H9 (cell line): ENCODE measurements around the gene SPAG4. TPM values are rescaled to one million over a fixed set of nuclear protein-coding genes. Genes with fewer than 3 reads are reported as not detected.

ENCODE experiments used
- DNase-seq: peaks from one replicate; pipeline ENCODE4 v3.0.0-alpha.2; 2017
- H2AFZ ChIP-seq: one replicate; pipeline ENCODE4 v1.6.1; 2013; ENCODE audit warnings: mild to moderate bottlenecking, low read length, control low read depth, moderate library complexity
- H2AK5ac ChIP-seq: 2 replicates; pipeline ENCODE4 v1.6.1; 2013; ENCODE audit warnings: low read length, control low read depth, mixed read lengths; ENCODE audit not compliant: insufficient read length
- H2BK120ac ChIP-seq: one replicate; pipeline ENCODE4 v1.6.1; 2013; ENCODE audit warnings: low read depth, mild to moderate bottlenecking, low read length, control low read depth, inconsistent platforms; ENCODE audit not compliant: poor library complexity, severe bottlenecking
- H2BK12ac ChIP-seq: 2 replicates; pipeline ENCODE4 v1.6.1; 2013; ENCODE audit warnings: low read length, control low read depth, mixed read lengths, low read depth; ENCODE audit not compliant: insufficient read length
- H2BK15ac ChIP-seq: 2 replicates; pipeline ENCODE4 v1.6.1; 2013; ENCODE audit warnings: low read depth, low read length, control low read depth
- H2BK20ac ChIP-seq: one replicate; pipeline ENCODE4 v1.6.1; 2013; ENCODE audit warnings: low read depth, mild to moderate bottlenecking, low read length, control low read depth, inconsistent platforms; ENCODE audit not compliant: poor library complexity, severe bottlenecking
- H2BK5ac ChIP-seq: 2 replicates; pipeline ENCODE4 v1.6.1; 2013; ENCODE audit warnings: low read length, control low read depth, mixed read lengths; ENCODE audit not compliant: insufficient read length
- H3K14ac ChIP-seq: 2 replicates; pipeline ENCODE4 v1.6.1; 2013; ENCODE audit warnings: low read length, control low read depth; ENCODE audit not compliant: insufficient read depth
- H3K18ac ChIP-seq: 2 replicates; pipeline ENCODE4 v1.6.1; 2013; ENCODE audit warnings: low read depth, mild to moderate bottlenecking, mixed read lengths, low read length, control low read depth; ENCODE audit not compliant: insufficient read length
- H3K23ac ChIP-seq: 2 replicates; pipeline ENCODE4 v1.6.1; 2013; ENCODE audit warnings: low read length, control low read depth, mixed read lengths, low read depth; ENCODE audit not compliant: insufficient read length
- H3K23me2 ChIP-seq: 2 replicates; pipeline ENCODE4 v1.6.1; 2013; ENCODE audit warnings: low read depth, mild to moderate bottlenecking, mixed read lengths, low read length, control low read depth; ENCODE audit not compliant: insufficient read length, poor library complexity, severe bottlenecking
- H3K27ac ChIP-seq: 2 replicates; pipeline ENCODE4 v1.5.1; 2013; ENCODE audit warnings: low read length, control low read depth, mixed read lengths, low read depth; ENCODE audit not compliant: insufficient read length
- H3K27me3 ChIP-seq: 2 replicates; pipeline ENCODE4 v1.6.1; 2013; ENCODE audit warnings: low read length, control low read depth, inconsistent platforms; ENCODE audit not compliant: insufficient read depth
- H3K4ac ChIP-seq: 2 replicates; pipeline ENCODE4 v1.6.1; 2013; ENCODE audit warnings: low read depth, mild to moderate bottlenecking, control low read depth, inconsistent platforms, low read length, moderate library complexity
- H3K4me1 ChIP-seq: 2 replicates; pipeline ENCODE4 v1.6.1; 2013; ENCODE audit warnings: low read length, control low read depth, inconsistent platforms; ENCODE audit not compliant: insufficient read depth
- H3K4me2 ChIP-seq: 2 replicates; pipeline ENCODE4 v1.6.1; 2013; ENCODE audit warnings: low read length, control low read depth, mixed read lengths; ENCODE audit not compliant: insufficient read length, insufficient read depth
- H3K56ac ChIP-seq: 2 replicates; pipeline ENCODE4 v1.6.1; 2013; ENCODE audit warnings: low read depth, mild to moderate bottlenecking, mixed read lengths, low read length, control low read depth; ENCODE audit not compliant: insufficient read length
- H3K79me1 ChIP-seq: 2 replicates; pipeline ENCODE4 v1.6.1; 2013; ENCODE audit warnings: low read depth, mild to moderate bottlenecking, moderate library complexity, low read length, control low read depth, inconsistent platforms; ENCODE audit not compliant: insufficient read depth, poor library complexity, severe bottlenecking
- H3K79me2 ChIP-seq: 2 replicates; pipeline ENCODE4 v1.6.1; 2013; ENCODE audit warnings: low read length, control low read depth, inconsistent platforms; ENCODE audit not compliant: insufficient read depth
- H3K9ac ChIP-seq: 2 replicates; pipeline ENCODE4 v1.6.1; 2013; ENCODE audit warnings: low read length, control low read depth, mixed read lengths; ENCODE audit not compliant: insufficient read length; ENCODE audit errors: extremely low read depth
- H3K9me3 ChIP-seq: one replicate; pipeline ENCODE4 v1.6.1; 2013; ENCODE audit warnings: low read depth, low read length, inconsistent platforms; ENCODE audit not compliant: control insufficient read depth
- H3T11ph ChIP-seq: one replicate; pipeline ENCODE4 v1.6.1; 2013; ENCODE audit warnings: mild to moderate bottlenecking, low read length, control low read depth, inconsistent platforms
- H4K20me1 ChIP-seq: one replicate; pipeline ENCODE4 v1.6.1; 2013; ENCODE audit not compliant: control insufficient read depth, insufficient read length, insufficient read depth
- H4K5ac ChIP-seq: 2 replicates; pipeline ENCODE4 v1.6.1; 2013; ENCODE audit warnings: low read depth, mild to moderate bottlenecking, mixed read lengths, low read length, control low read depth; ENCODE audit not compliant: insufficient read length
- H4K8ac ChIP-seq: replicated peaks from 2 replicates; pipeline ENCODE4 v1.6.1; 2013; ENCODE audit warnings: low read length, control low read depth, mixed read lengths, low read depth; ENCODE audit not compliant: insufficient read length
- H4K91ac ChIP-seq: 2 replicates; pipeline ENCODE4 v1.6.1; 2013; ENCODE audit warnings: low read depth, mild to moderate bottlenecking, moderate library complexity, mixed read lengths, low read length, control low read depth; ENCODE audit not compliant: insufficient read length
- H3K27ac Mint-ChIP-seq, 3 experiments: 2 replicates in 2 of 3; 3 replicates in 1 of 3; pipeline ENCODE4 v1.8.0; 2020 to 2021; ENCODE audit warnings: mixed read lengths in 3 of 3, mild to moderate bottlenecking in 1 of 3, moderate library complexity in 1 of 3
- H3K27me3 Mint-ChIP-seq: 2 replicates; pipeline ENCODE4 v1.8.0; 2021; ENCODE audit warnings: low read depth, mild to moderate bottlenecking, moderate library complexity, mixed read lengths
- H3K36me3 Mint-ChIP-seq, 3 experiments: 2 replicates in 2 of 3; 3 replicates in 1 of 3; pipeline ENCODE4 v1.8.0; 2020 to 2021; ENCODE audit warnings: low read depth in 3 of 3, mixed read lengths in 3 of 3; ENCODE audit not compliant: insufficient read depth in 1 of 3
- H3K4me1 Mint-ChIP-seq, 2 experiments: 2 replicates each; pipeline ENCODE4 v1.8.0; 2020; ENCODE audit warnings: mixed read lengths in 2 of 2
- H3K4me3 Mint-ChIP-seq, 2 experiments: 2 replicates in 1 of 2; 3 replicates in 1 of 2; pipeline ENCODE4 v1.8.0; 2020 to 2021; ENCODE audit warnings: mild to moderate bottlenecking in 2 of 2, mixed read lengths in 2 of 2, moderate library complexity in 1 of 2
- H3K9me3 Mint-ChIP-seq, 2 experiments: 2 replicates in 1 of 2; 3 replicates in 1 of 2; pipeline ENCODE4 v1.8.0; 2020; ENCODE audit warnings: mild to moderate bottlenecking in 2 of 2, mixed read lengths in 2 of 2, moderate library complexity in 1 of 2
- WGBS: extraction: QIAGEN DNeasy Blood & Tissue Kit; methylation state at CpG from one replicate; pipeline ENCODE4 v1.1.7; 2013; ENCODE audit warnings: missing lambda C conversion rate, low lambda C conversion rate, mixed read lengths; ENCODE audit not compliant: insufficient read length; ENCODE audit errors: extremely low coverage; 5-methylcytosine and 5-hydroxymethylcytosine counted together
- total RNA-seq: library from RNA; stranded (reverse); gene quantifications from 2 replicates; pipeline ENCODE4 v1.2.1, GENCODE V29; 2021
- TF ChIP-seq, protein P1 (sequence below): fragments of 200-600 bp; sonication (generic); conservative IDR thresholded peaks from 3 replicates; pipeline ENCODE4 v1.8.0; 2021; ENCODE audit warnings: antibody characterized with exemption, mild to moderate bottlenecking

Gene SPAG4
- total RNA-seq, 1 experiment from 2014 or later = 4.9 TPM

DNA sequence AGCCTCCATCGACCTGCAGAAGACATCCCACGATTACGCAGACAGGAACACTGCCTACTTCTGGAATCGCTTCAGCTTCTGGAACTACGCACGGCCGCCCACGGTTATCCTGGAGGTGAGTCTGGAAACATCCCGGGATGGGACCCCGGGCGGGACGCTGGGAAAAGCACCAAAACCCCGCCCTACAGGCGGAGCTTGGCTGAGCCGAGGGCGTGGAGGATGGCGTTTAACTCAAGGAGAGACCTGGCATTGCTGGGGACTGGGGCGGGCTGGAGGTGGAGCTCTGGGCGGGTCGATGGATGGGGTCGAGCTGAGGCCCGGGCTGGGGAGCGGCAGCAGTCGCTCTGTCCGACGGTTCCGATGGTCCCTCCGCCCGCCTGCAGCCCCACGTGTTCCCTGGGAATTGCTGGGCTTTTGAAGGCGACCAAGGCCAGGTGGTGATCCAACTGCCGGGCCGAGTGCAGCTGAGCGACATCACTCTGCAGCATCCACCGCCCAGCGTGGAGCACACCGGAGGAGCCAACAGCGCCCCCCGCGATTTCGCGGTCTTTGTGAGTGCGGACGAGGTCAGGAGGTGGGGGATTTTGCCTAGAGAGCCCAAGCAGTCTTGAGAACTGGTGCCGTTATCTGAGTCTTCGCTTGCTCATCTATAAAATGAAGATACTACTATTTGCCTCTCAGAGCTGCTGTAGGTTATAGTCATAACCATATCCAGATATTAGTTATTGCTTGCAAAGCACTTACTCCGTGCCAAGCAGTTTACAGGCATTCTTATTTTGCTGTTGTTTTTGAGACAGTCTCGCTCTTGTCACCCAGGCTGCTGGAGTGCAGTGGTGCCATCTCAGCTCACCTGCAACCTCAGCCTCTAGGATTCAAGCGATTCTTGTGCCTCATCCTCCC, 3.8 kb downstream of the SPAG4 start:
- H2AK5ac ChIP-seq = no peak overlapping the region
- H3K9me3 ChIP-seq = no peaks in the 10 kb centered on the region
- no peak overlapping the region for H4K8ac ChIP-seq
- H3K4me2 ChIP-seq = peak overlapping the region; percentile 77
- peaks cover 18% of the 10 kb centered on the region for H3K23me2 ChIP-seq
- no peak overlapping the region for H3K56ac ChIP-seq
- no peaks in the 10 kb centered on the region for H3K79me1 ChIP-seq
- no peak overlapping the region for H2BK120ac ChIP-seq
- H3T11ph ChIP-seq = no peak overlapping the region
- no peak overlapping the region for H3K27ac ChIP-seq
- peaks cover 14% of the 10 kb centered on the region for H3K27me3 Mint-ChIP-seq
- H3K9me3 Mint-ChIP-seq = no peaks in the 10 kb centered on the region
- H2AFZ ChIP-seq = no peak overlapping the region
- TF ChIP-seq, protein P1, sequence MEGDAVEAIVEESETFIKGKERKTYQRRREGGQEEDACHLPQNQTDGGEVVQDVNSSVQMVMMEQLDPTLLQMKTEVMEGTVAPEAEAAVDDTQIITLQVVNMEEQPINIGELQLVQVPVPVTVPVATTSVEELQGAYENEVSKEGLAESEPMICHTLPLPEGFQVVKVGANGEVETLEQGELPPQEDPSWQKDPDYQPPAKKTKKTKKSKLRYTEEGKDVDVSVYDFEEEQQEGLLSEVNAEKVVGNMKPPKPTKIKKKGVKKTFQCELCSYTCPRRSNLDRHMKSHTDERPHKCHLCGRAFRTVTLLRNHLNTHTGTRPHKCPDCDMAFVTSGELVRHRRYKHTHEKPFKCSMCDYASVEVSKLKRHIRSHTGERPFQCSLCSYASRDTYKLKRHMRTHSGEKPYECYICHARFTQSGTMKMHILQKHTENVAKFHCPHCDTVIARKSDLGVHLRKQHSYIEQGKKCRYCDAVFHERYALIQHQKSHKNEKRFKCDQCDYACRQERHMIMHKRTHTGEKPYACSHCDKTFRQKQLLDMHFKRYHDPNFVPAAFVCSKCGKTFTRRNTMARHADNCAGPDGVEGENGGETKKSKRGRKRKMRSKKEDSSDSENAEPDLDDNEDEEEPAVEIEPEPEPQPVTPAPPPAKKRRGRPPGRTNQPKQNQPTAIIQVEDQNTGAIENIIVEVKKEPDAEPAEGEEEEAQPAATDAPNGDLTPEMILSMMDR = peak; percentile 77
- H2BK15ac ChIP-seq = no peak overlapping the region
- H3K27ac Mint-ChIP-seq = peak overlapping the region; percentile 76 to 96 (median 95); a peak in 4 of 7 replicates
- H4K5ac ChIP-seq = no peak overlapping the region
- no CpG with 5 or more reads among the region's 49 CpGs for WGBS
- H3K4ac ChIP-seq = no peak overlapping the region
- no peak overlapping the region for H3K23ac ChIP-seq
- peak overlapping the region; percentile 21 for H3K18ac ChIP-seq
- H3K36me3 Mint-ChIP-seq = no peaks in the 10 kb centered on the region
- H3K14ac ChIP-seq = no peak overlapping the region
- no peaks in the 10 kb centered on the region for H3K79me2 ChIP-seq
- no peak overlapping the region for H2BK20ac ChIP-seq
- H3K27me3 ChIP-seq = no peaks in the 10 kb centered on the region
- DNase-seq = peak; percentile 96
- H4K20me1 ChIP-seq = no peaks in the 10 kb centered on the region
- H3K9ac ChIP-seq = no peak overlapping the region
- H3K4me1 Mint-ChIP-seq = peaks cover 21 to 28% of the 10 kb centered on the region in 2 experiments
- H2BK12ac ChIP-seq = no peak overlapping the region
- no peak overlapping the region for H4K91ac ChIP-seq
- H3K4me3 Mint-ChIP-seq = peak overlapping the region; percentile 81 to 96
- no peaks in the 10 kb centered on the region for H3K4me1 ChIP-seq
- no peak overlapping the region for H2BK5ac ChIP-seq
